K562 (cell line): ENCODE results near the gene RPL11. TPM values are rescaled to one million over a fixed set of nuclear protein-coding genes. Genes with fewer than 3 reads are reported as not detected.

ENCODE experiments used
- ATAC-seq: fragments of 200-7000 bp; cut with Tn5 transposase; 3 replicates; pipeline ENCODE4 v1.9.1; 2020; ENCODE audit warnings: moderate library complexity
- BruUV-seq: library from RNA; stranded (reverse); fragments of 400-500 nt; replicated peaks from 2 replicates; lab custom pipeline; 2021; lab: Mats Ljungman, UMichigan
- CTCF ChIA-PET: fragments of 300-600 bp; formaldehyde crosslinking; extraction: SDS; loops from one replicate; lab custom pipeline; 2021; ENCODE audit warnings: low intra/inter-chr PET ratio; lab: Yijun Ruan, JAX
- POLR2A ChIA-PET: fragments of 300-600, 350-650 bp; sonication (Branson Sonifier 250); formaldehyde crosslinking; extraction: SDS; loops from one replicate; lab custom pipeline; 2021; ENCODE audit warnings: antibody characterized with exemption, inconsistent platforms; lab: Yijun Ruan, JAX
- DNase-seq, 4 experiments: peaks; one replicate each; pipeline versions ENCODE4 v3.0.0 to v3.0.0-alpha.2; 2011 to 2018; ENCODE audit warnings: low spot score in 3 of 4, mixed read lengths in 3 of 4; ENCODE audit errors: extremely low read depth in 1 of 4
- FAIRE-seq: peaks from 2 replicates; lab custom pipeline; 2011; peaks lifted over from hg19 to GRCh38; lab: Jason Lieb, UNC
- H2AFZ ChIP-seq: 2 replicates; pipeline ENCODE4 v1.6.0; 2011; ENCODE audit warnings: low read depth, low read length, control low read depth, inconsistent platforms
- H3K27ac ChIP-seq: fragments of 200-600 bp; 3 replicates; pipeline ENCODE4 v1.8.0; 2011; ENCODE audit warnings: low read depth, mild to moderate bottlenecking, control low read depth, inconsistent platforms, low read length, moderate library complexity, mixed read lengths; ENCODE audit errors: extremely low read depth
- H3K27me3 ChIP-seq, 2 experiments: fragments of 300-600 bp in 1 of 2; 2 replicates in 1 of 2; 3 replicates in 1 of 2; pipeline versions ENCODE4 v1.6.0 to v1.8.0; 2011; ENCODE audit warnings: inconsistent platforms in 2 of 2, low read length in 2 of 2, mild to moderate bottlenecking in 1 of 2, mixed read lengths in 1 of 2, moderate library complexity in 1 of 2; ENCODE audit not compliant: control insufficient read depth in 2 of 2, insufficient read depth in 2 of 2
- H3K36me3 ChIP-seq: fragments of 300-600 bp; 3 replicates; pipeline ENCODE4 v1.8.0; 2011; ENCODE audit warnings: mild to moderate bottlenecking, low read length, inconsistent platforms; ENCODE audit not compliant: control insufficient read depth, insufficient read depth
- H3K4me1 ChIP-seq, 2 experiments: fragments of 200-600 bp in 1 of 2; replicated peaks in 1 of 2; 2 replicates in 1 of 2; 3 replicates in 1 of 2; pipeline versions ENCODE4 v1.5.1 to v1.8.0; 2011; ENCODE audit warnings: inconsistent platforms in 2 of 2, low read length in 2 of 2, mild to moderate bottlenecking in 1 of 2, mixed read lengths in 1 of 2, moderate library complexity in 1 of 2; ENCODE audit not compliant: control insufficient read depth in 2 of 2, insufficient read depth in 2 of 2
- H3K4me2 ChIP-seq: 2 replicates; pipeline ENCODE4 v1.6.1; 2011; ENCODE audit warnings: low read length, control low read depth, inconsistent platforms, mixed read lengths; ENCODE audit not compliant: insufficient read depth
- H3K4me3 ChIP-seq: fragments of 200-600 bp; sonication (generic), shearing (Covaris generic); 2 replicates; pipeline ENCODE4 v1.5.1; 2016; ENCODE audit warnings: control low read depth, inconsistent platforms
- H3K79me2 ChIP-seq: fragments of 200-600 bp; 3 replicates; pipeline ENCODE4 v1.8.0; 2011; ENCODE audit warnings: low read length, inconsistent platforms; ENCODE audit not compliant: control insufficient read depth, insufficient read depth
- H3K9ac ChIP-seq, 2 experiments: 2 replicates each; pipeline versions ENCODE4 v1.6.0 to v1.6.1; 2011; ENCODE audit warnings: low read depth in 2 of 2, low read length in 2 of 2, control low read depth in 1 of 2, inconsistent platforms in 1 of 2, mild to moderate bottlenecking in 1 of 2, mixed read lengths in 1 of 2; ENCODE audit not compliant: insufficient read depth in 1 of 2
- H3K9me1 ChIP-seq: one replicate; pipeline ENCODE4 v1.6.0; 2011; ENCODE audit warnings: inconsistent platforms, mild to moderate bottlenecking, low read length, moderate library complexity; ENCODE audit not compliant: control insufficient read depth, insufficient read depth
- H3K9me3 ChIP-seq: replicated peaks from 2 replicates; pipeline ENCODE4 v1.5.1; 2011; ENCODE audit warnings: low read depth, low read length, inconsistent platforms; ENCODE audit not compliant: control insufficient read depth, insufficient read depth
- H4K20me1 ChIP-seq: replicated peaks from 2 replicates; pipeline ENCODE4 v1.6.1; 2011; ENCODE audit warnings: low read length, inconsistent platforms, mixed read lengths; ENCODE audit not compliant: control insufficient read depth, insufficient read depth
- CCNT2 ChIP-seq: IDR thresholded peaks from 2 replicates; pipeline ENCODE4 v1.6.1; 2011; ENCODE audit warnings: borderline replicate concordance, low read depth, mild to moderate bottlenecking, moderate library complexity, mixed read lengths, low read length; ENCODE audit not compliant: insufficient read length; ENCODE audit errors: extremely low read depth
- FOXK1 ChIP-seq: sonication (generic); formaldehyde crosslinking; IDR thresholded peaks from 2 replicates; pipeline ENCODE4 v1.8.0; 2022; ENCODE audit warnings: missing genetic modification reagents, mild to moderate bottlenecking, borderline replicate concordance
- FUS ChIP-seq: fragments of 200-400 bp; formaldehyde crosslinking; optimal IDR thresholded peaks from 2 replicates; pipeline ENCODE3; 2017; ENCODE audit warnings: low read depth, low read length
- NCOA6 ChIP-seq: fragments of 450-650 bp; IDR thresholded peaks from 2 replicates; pipeline ENCODE4 v1.6.1; 2017; ENCODE audit warnings: mild to moderate bottlenecking
- PBX2 ChIP-seq, 2 experiments: IDR thresholded peaks in 1 of 2; conservative IDR thresholded peaks in 1 of 2; 2 replicates each; pipeline ENCODE4 v1.6.1; 2016; ENCODE audit warnings: low read depth in 2 of 2, mild to moderate bottlenecking in 1 of 2, missing compliant biosample characterization in 1 of 2, missing genetic modification characterization in 1 of 2, moderate library complexity in 1 of 2
- PYGO2 ChIP-seq: fragments of 450-650 bp; IDR thresholded peaks from 2 replicates; pipeline ENCODE4 v1.6.1; 2016; ENCODE audit warnings: mild to moderate bottlenecking, missing genetic modification characterization, moderate library complexity, missing compliant biosample characterization
- RBM15 ChIP-seq: fragments of 200-400 bp; formaldehyde crosslinking; IDR thresholded peaks from 2 replicates; pipeline ENCODE4 v1.6.1; 2018; ENCODE audit warnings: mild to moderate bottlenecking, low read length, moderate library complexity; ENCODE audit not compliant: insufficient read depth
- TRIM24 ChIP-seq, 2 experiments: fragments of 450-650 bp; IDR thresholded peaks; 2 replicates each; pipeline ENCODE4 v1.6.1; 2016
- ZNF165 ChIP-seq: fragments of 250-450 bp; sonication (Bioruptor Pico); IDR thresholded peaks from 2 replicates; pipeline ENCODE4 v1.4.0; 2020; ENCODE audit warnings: borderline replicate concordance
- ZNF3 ChIP-seq: fragments of 250-450 bp; sonication (Bioruptor Pico); IDR thresholded peaks from 2 replicates; pipeline ENCODE4 v1.5.0; 2021; ENCODE audit warnings: mild to moderate bottlenecking, moderate library complexity
- WGBS: fragments of 100-300 bp; shearing (Covaris generic); methylation state at CpG from one replicate; pipeline ENCODE4 v1.1.6; 2016; ENCODE audit warnings: low coverage, mixed read lengths; ENCODE audit not compliant: insufficient coverage; ENCODE audit errors: missing lambda C conversion rate; 5-methylcytosine and 5-hydroxymethylcytosine counted together
- in situ Hi-C: fragments of 300-500 bp; cut with MboI; formaldehyde crosslinking; loops from 4 replicates; pipeline ENCODE4 v1.15.0; 2018; ENCODE audit warnings: inconsistent platforms, mixed read lengths
- intact Hi-C: fragments of 100-400 bp; cut with micrococcal nuclease; formaldehyde crosslinking; loops from 2 replicates; pipeline ENCODE4 v1.14.2; 2022
- polyA plus RNA-seq, 8 experiments: library from polyadenylated mRNA; depleted of rRNA in 4 of 8; stranded (reverse) in 5 of 8; unstranded in 3 of 8; fragments of >200 nt; fragmentation: Nextera tagmentation in 2 of 8; fragmentation: Illumina TruSeq in 1 of 8; extraction: Ambion mirVana in 2 of 8; extraction: Trizol in 1 of 8; gene quantifications; 2 replicates each; pipeline versions ENCODE4 v1.2.1 to v1.2.3, GENCODE V29; 2011 to 2014; ENCODE audit warnings: inconsistent platforms in 1 of 8, missing spikeins in 1 of 8
- total RNA-seq, 7 experiments: library from RNA; depleted of rRNA in 6 of 7; stranded (reverse); fragments of >200 nt in 6 of 7; fragmentation: Illumina TruSeq in 2 of 7; extraction: Trizol in 2 of 7; gene quantifications; 2 replicates each; pipeline versions ENCODE4 v1.2.1 to v1.2.3, GENCODE V29; 2011 to 2021; ENCODE audit warnings: low replicate concordance in 1 of 7

The RPL11 gene
- total and polyA plus RNA-seq, 9 of the 15 experiments (the other 6 are each of a cell fraction or from before 2014, with no cell fraction given) = 1,781 to 4,526 (median 3,111) TPM

GRCh38 chr1:23643736-23644554, 47.7 kb upstream of the RPL11 start:
- Histone ChIP-seq H3K36me3 (no peaks in the 10 kb centered on the region), H3K9me3 (no peaks in the 10 kb centered on the region), H2AFZ (no peak overlapping the region), H3K4me3 (no peak overlapping the region), H3K27ac (no peak overlapping the region), H3K9me1 (no peaks in the 10 kb centered on the region), H3K4me2 (no peak overlapping the region), H3K9ac (peak overlapping the region in 1 of 2 experiments; percentile 11; a peak in 1 of 4 replicates), H3K4me1 (no peaks in the 10 kb centered on the region; a peak in 1 of 5 replicates), H4K20me1 (peaks cover 3% of the 10 kb centered on the region; the same call in 1 of the 2 replicates), H3K27me3 (peaks cover 20 to 45% of the 10 kb centered on the region in 2 experiments), H3K79me2 (no peaks in the 10 kb centered on the region)
- DNase-seq = no peak
- POLR2A ChIA-PET = interaction anchor here (0.5 to 1.8 kb wide), 7 partner anchors 10 to 94 kb away, joined by 3 to 8 read pairs (median 4); partner anchors contain the start of genes ID3 and RPL11
- peak; percentile 37; the same call in 2 of the 3 replicates for ATAC-seq
- no TSS peak for BruUV-seq
- intact Hi-C loops = no loop called here
- CTCF ChIA-PET = no interaction called here
- no peak for FAIRE-seq
- TF ChIP-seq PYGO2 (tag) (no peak), CCNT2 (no peak), RBM15 (no peak)
- in situ Hi-C loops = no loop called here
- 4% methylated on average over 7 of the region's 7 CpGs for WGBS

- Histone ChIP-seq H3K79me2 (no peaks in the 10 kb centered on the region), H3K4me3 (no peak overlapping the region), H4K20me1 (no peaks in the 10 kb centered on the region; the same call in 1 of the 2 replicates), H3K9ac (no peak overlapping the region; a peak in 1 of 4 replicates), H3K9me3 (no peaks in the 10 kb centered on the region), H3K27ac (no peak overlapping the region), H3K9me1 (no peaks in the 10 kb centered on the region), H3K27me3 (peaks cover 20 to 44% of the 10 kb centered on the region in 2 experiments), H3K4me1 (no peaks in the 10 kb centered on the region; a peak in 1 of 5 replicates), H2AFZ (no peak overlapping the region), H3K36me3 (no peaks in the 10 kb centered on the region), H3K4me2 (no peak overlapping the region)
- FAIRE-seq = no peak
- intact Hi-C loops (no loop called here), in situ Hi-C loops (no loop called here)
- ChIA-PET POLR2A (interaction anchor here (0.5 to 1.8 kb wide), 7 partner anchors 11 to 94 kb away, joined by 3 to 8 read pairs (median 4); partner anchors contain the start of genes ID3 and RPL11), CTCF (no interaction called here)
- DNase-seq = no peak
- no TSS peak for BruUV-seq
- no peak for ATAC-seq
- 6% methylated on average over 5 of the region's 5 CpGs for WGBS
- no peak for TF ChIP-seq ZNF165 (CRISPR knock-in tag)
- TF ChIP-seq NCOA6 = no peak
- no peak for TF ChIP-seq FOXK1 (CRISPR knock-in tag)
- no peak for TF ChIP-seq TRIM24 (IDR thresholded peaks at IDR 0.05)
- TF ChIP-seq ZNF3 = no peak
- TF ChIP-seq FUS = no peak
- no peak for TF ChIP-seq PBX2 (CRISPR knock-in tag; IDR thresholded peaks at IDR 0.05; ENCODE audit: low read depth)
- TF ChIP-seq PBX2 (tag; conservative IDR thresholded peaks at IDR 0.05; ENCODE audit: low read depth) = no peak
Measured at GRCh38 chr1:23644555-23644866, 47.1 kb upstream of the RPL11 start.
